SU-DHL-6 (cell line): Measurements from ENCODE around the gene FGFR1OP2.

Experiments used
- H2AFZ ChIP-seq: fragments of 200-600 bp; sonication (generic); 2 replicates; pipeline ENCODE4 v1.6.1; 2014; ENCODE audit warnings: low read depth, mild to moderate bottlenecking, moderate library complexity, mixed read lengths, antibody characterized with exemption, low read length; ENCODE audit not compliant: severe bottlenecking
- H3F3A ChIP-seq: fragments of 200-600 bp; shearing (Covaris generic); 2 replicates; pipeline ENCODE4 v1.6.0; 2016; ENCODE audit warnings: antibody characterized with exemption, mild to moderate bottlenecking; ENCODE audit not compliant: insufficient read depth
- H3K27ac ChIP-seq: fragments of 200-600 bp; sonication (generic); 2 replicates; pipeline ENCODE4 v1.5.1; 2016; ENCODE audit warnings: low read depth, mild to moderate bottlenecking, low read length, moderate library complexity, mixed read lengths
- H3K27me3 ChIP-seq: fragments of 200-600 bp; sonication (generic), shearing (Covaris generic); 2 replicates; pipeline ENCODE4 v1.6.0; 2014; ENCODE audit warnings: mild to moderate bottlenecking, low read length
- H3K36me3 ChIP-seq: fragments of 200-600 bp; sonication (generic); 2 replicates; pipeline ENCODE4 v1.6.1; 2014; ENCODE audit warnings: mild to moderate bottlenecking, low read length, mixed read lengths
- H3K4me2 ChIP-seq: fragments of 300-600, 200-600 bp; shearing (Covaris generic), sonication (generic); 2 replicates; pipeline ENCODE4 v1.6.0; 2014; ENCODE audit warnings: low read length, low read depth, mild to moderate bottlenecking; ENCODE audit not compliant: poor library complexity, severe bottlenecking
- H3K4me3 ChIP-seq: fragments of 200-600 bp; sonication (generic); 2 replicates; pipeline ENCODE4 v1.5.1; 2014; ENCODE audit warnings: antibody characterized with exemption, low read length, mild to moderate bottlenecking, mixed read lengths; ENCODE audit not compliant: insufficient read depth, poor library complexity, severe bottlenecking
- H3K79me2 ChIP-seq: fragments of 200-600 bp; sonication (generic); 2 replicates; pipeline ENCODE4 v1.6.1; 2014; ENCODE audit warnings: mild to moderate bottlenecking, low read length, moderate library complexity; ENCODE audit not compliant: insufficient read depth
- H3K9ac ChIP-seq: fragments of 200-600 bp; sonication (generic); 2 replicates; pipeline ENCODE4 v1.7.0; 2014; ENCODE audit warnings: mild to moderate bottlenecking, low read length
- H3K9me2 ChIP-seq: fragments of 200-600 bp; sonication (generic); replicated peaks from 2 replicates; pipeline ENCODE4 v1.6.1; 2014; ENCODE audit warnings: low read length; ENCODE audit not compliant: insufficient read depth
- H3K9me3 ChIP-seq: fragments of 200-600 bp; sonication (generic); 2 replicates; pipeline ENCODE4 v1.6.1; 2014; ENCODE audit warnings: low read length, mixed read lengths; ENCODE audit not compliant: insufficient read depth
- H4K20me1 ChIP-seq: fragments of 200-600 bp; sonication (generic); 2 replicates; pipeline ENCODE4 v1.6.1; 2014; ENCODE audit warnings: low read depth, mild to moderate bottlenecking, antibody characterized with exemption, low read length, moderate library complexity, mixed read lengths
- CTCF ChIP-seq: fragments of 200-600 bp; sonication (generic); IDR thresholded peaks from one replicate; pipeline ENCODE4 v1.5.1; 2017; ENCODE audit warnings: antibody characterized with exemption, mild to moderate bottlenecking, low read length, moderate library complexity; ENCODE audit not compliant: insufficient read depth, poor library complexity, severe bottlenecking
- EZH2phosphoT487 ChIP-seq: fragments of 200-600 bp; sonication (generic), shearing (Covaris generic); conservative IDR thresholded peaks from 2 replicates; pipeline ENCODE4 v1.6.1; 2018; ENCODE audit warnings: mild to moderate bottlenecking, antibody characterized with exemption, low read length, moderate library complexity, mixed read lengths

Gene FGFR1OP2

GRCh38 chr12:26979733-26980132 lies 41.5 kb downstream of the FGFR1OP2 start:
- no peaks in the 10 kb centered on the region for H4K20me1 ChIP-seq
- H3K27ac ChIP-seq: no peak overlapping the region
- H3K9me3 ChIP-seq: no peaks in the 10 kb centered on the region
- 0 out of 2 replicates have a peak, but pooled peaks cover 3% of the 10 kb centered on the region for H3K36me3 ChIP-seq
- H3K9ac ChIP-seq: no peak overlapping the region
- H3F3A ChIP-seq: no peaks in the 10 kb centered on the region
- no peaks in the 10 kb centered on the region for H3K9me2 ChIP-seq
- no peak overlapping the region for H2AFZ ChIP-seq
- no peak overlapping the region for H3K4me2 ChIP-seq
- H3K4me3 ChIP-seq: no peak overlapping the region
- H3K79me2 ChIP-seq: no peaks in the 10 kb centered on the region
- TF ChIP-seq EZH2phosphoT487: no peak
- no peak for TF ChIP-seq CTCF
- H3K27me3 ChIP-seq: no peaks in the 10 kb centered on the region

GRCh38 chr12:26982866-26983265 lies 44.6 kb downstream of the FGFR1OP2 start:
- Histone ChIP-seq H3K4me2 (no peak overlapping the region), H3K9ac (no peak overlapping the region), H3K27ac (no peak overlapping the region), H3K27me3 (no peaks in the 10 kb centered on the region), H3K9me3 (no peaks in the 10 kb centered on the region), H3K79me2 (no peaks in the 10 kb centered on the region), H4K20me1 (no peaks in the 10 kb centered on the region), H3K36me3 (0 out of 2 replicates have a peak, but pooled peaks cover 3% of the 10 kb centered on the region), H3K4me3 (no peak overlapping the region), H3F3A (no peaks in the 10 kb centered on the region), H3K9me2 (no peaks in the 10 kb centered on the region), H2AFZ (no peak overlapping the region)
- TF ChIP-seq CTCF (no peak), EZH2phosphoT487 (no peak)

GRCh38 chr12:26987634-26988424 lies 49.6 kb downstream of the FGFR1OP2 start:
- no peaks in the 10 kb centered on the region for H3F3A ChIP-seq
- no peak overlapping the region for H3K27ac ChIP-seq
- H3K79me2 ChIP-seq: no peaks in the 10 kb centered on the region
- H3K9ac ChIP-seq: no peak overlapping the region
- no peaks in the 10 kb centered on the region for H3K9me3 ChIP-seq
- no peaks in the 10 kb centered on the region for H3K9me2 ChIP-seq
- no peaks in the 10 kb centered on the region for H4K20me1 ChIP-seq
- no peaks in the 10 kb centered on the region for H3K36me3 ChIP-seq
- H2AFZ ChIP-seq: no peak overlapping the region
- no peak overlapping the region for H3K4me2 ChIP-seq
- no peaks in the 10 kb centered on the region for H3K27me3 ChIP-seq
- no peak overlapping the region for H3K4me3 ChIP-seq
- no peak for TF ChIP-seq CTCF
- TF ChIP-seq EZH2phosphoT487: no peak
